ENCODE results near the gene KCNIP2. TPM values are rescaled to one million over a fixed set of nuclear protein-coding genes. Genes with fewer than 3 reads are reported as not detected.
A peak's percentile ranks its signal among the peaks of the same experiment; 100 is the strongest.

The KCNIP2 gene
- total RNA-seq, 2 experiments from 2014 or later, result 1.6 to 2.3 TPM

DNA sequence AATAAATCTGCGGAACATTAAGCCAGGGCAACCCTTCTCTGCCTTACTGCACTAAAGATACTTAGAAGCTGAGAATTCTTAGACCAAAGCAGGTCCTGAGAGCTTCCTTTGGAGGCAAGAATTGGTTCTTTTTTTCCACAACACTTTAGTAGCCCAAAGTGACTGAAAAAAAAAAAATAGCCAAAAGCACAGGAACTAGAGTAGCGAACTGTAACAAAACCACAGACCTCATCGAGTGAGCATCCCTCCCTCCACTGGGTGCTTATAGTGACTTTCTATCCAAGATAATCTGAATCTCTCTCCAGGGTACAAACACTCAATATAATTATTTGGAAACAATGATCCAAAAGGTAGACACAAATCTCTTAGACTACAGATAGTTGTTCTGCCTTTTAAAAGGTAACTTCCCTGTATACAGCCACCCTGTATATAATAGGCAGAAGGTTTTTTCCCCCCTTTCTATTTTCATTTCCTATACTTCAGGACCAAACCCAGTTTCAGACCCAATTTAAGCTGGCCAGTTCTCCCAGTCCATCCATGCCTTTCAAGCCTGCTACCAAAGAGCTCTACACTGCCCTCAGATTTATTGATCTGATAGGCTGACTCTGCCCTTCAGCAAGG is 31.6 kb upstream of the KCNIP2 start:
- Mint-ChIP-seq H3K36me3 (peaks cover 3% of the 10 kb centered on the region), H3K4me3 (no peak overlapping the region), H3K27ac (no peak overlapping the region), H3K27me3 (no peaks in the 10 kb centered on the region), H3K4me1 (peaks cover 20% of the 10 kb centered on the region), H3K9me3 (ENCODE audit: low read depth) (no peaks in the 10 kb centered on the region)
- ATAC-seq (no peak), DNase-seq (no peak)
- CTCF ChIA-PET, result interaction anchor here (0.6 to 1.8 kb wide), 6 partner anchors 9 to 180 kb away, joined by 3 to 6 read pairs (median 3); partner anchors contain the start of gene ARMH3

DNA sequence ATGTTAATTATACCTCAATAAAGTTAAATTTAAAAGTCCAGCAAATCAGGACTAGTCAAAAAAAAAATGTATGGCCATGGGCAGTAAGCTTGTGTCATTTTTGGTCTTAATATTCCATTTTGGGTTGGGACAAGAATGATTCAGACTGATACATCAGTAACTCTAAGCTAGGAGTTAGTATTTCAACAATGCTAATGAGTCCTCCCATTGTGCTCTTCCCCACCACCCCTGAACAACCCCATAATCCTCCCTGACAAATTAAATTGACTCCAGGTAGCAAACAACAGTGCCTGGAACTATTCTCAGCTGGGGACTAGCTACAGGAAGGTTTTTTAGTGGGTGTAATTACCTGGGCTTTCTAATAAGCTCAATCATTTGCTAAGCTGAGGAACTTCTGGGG is 30.7 kb upstream of the KCNIP2 start:
- peaks cover 3% of the 10 kb centered on the region for H3K36me3 Mint-ChIP-seq
- ATAC-seq, result no peak
- H3K4me1 Mint-ChIP-seq, result peaks cover 20% of the 10 kb centered on the region
- H3K9me3 Mint-ChIP-seq (ENCODE audit: low read depth), result no peaks in the 10 kb centered on the region
- no peaks in the 10 kb centered on the region for H3K27me3 Mint-ChIP-seq
- no peak overlapping the region for H3K4me3 Mint-ChIP-seq
- no peak for DNase-seq
- CTCF ChIA-PET, result interaction anchor here (1.0 to 1.8 kb wide), 3 partner anchors 15 to 136 kb away, joined by 3 to 6 read pairs (median 4); no protein-coding TSS in a partner anchor
- H3K27ac Mint-ChIP-seq, result no peak overlapping the region

DNA sequence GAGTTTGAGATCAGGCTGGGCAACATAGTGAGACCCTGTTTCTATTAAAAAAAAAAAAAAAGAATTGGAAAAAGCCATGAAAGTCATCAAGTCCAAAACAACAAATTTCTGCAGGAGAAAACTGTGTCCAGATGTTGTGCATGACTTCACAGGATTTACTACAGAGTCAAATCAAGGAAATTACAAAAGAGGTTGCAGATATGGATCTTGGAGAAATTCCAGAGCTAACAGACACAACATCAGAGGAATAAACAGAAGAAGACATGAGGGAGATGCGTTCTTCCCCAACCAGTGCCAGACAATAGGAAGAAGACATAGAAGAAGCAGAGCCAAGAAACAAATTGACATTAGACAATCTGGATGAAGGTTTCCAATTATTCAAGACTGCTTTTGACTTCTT is 24.3 kb upstream of the KCNIP2 start:
- no peaks in the 10 kb centered on the region for H3K9me3 Mint-ChIP-seq (ENCODE audit: low read depth)
- no peaks in the 10 kb centered on the region for H3K4me1 Mint-ChIP-seq
- no peak for ATAC-seq
- H3K27ac Mint-ChIP-seq, result no peak overlapping the region
- peaks cover 10% of the 10 kb centered on the region for H3K36me3 Mint-ChIP-seq
- no peaks in the 10 kb centered on the region for H3K27me3 Mint-ChIP-seq
- CTCF ChIA-PET, result interaction anchor here (0.7 kb wide), 1 partner anchor 329 kb away, joined by 3 read pairs; no protein-coding TSS in a partner anchor
- DNase-seq, result no peak
- no peak overlapping the region for H3K4me3 Mint-ChIP-seq

DNA sequence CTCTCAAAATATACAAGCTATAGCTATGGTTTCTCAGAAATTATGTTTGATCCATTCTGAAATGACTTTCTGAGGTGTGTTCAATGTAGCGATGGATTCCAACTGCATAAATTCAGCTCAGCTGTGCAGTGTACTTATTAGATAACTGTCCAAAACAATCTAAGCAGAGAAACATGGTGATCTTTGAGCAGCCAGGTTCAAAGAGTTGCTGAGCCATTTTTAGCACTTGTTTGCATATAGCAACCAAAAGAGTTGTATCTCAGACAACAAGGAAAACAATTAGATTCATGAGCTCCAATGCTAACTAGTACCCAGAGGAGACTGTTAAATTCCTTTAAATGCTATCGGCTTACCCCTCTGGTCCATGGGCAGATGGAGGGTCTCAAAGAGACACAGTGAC is 15.9 kb upstream of the KCNIP2 start:
- Mint-ChIP-seq H3K4me3 (no peak overlapping the region), H3K4me1 (peaks cover 24% of the 10 kb centered on the region), H3K9me3 (ENCODE audit: low read depth) (peaks cover 9% of the 10 kb centered on the region), H3K27me3 (no peaks in the 10 kb centered on the region), H3K36me3 (peaks cover 32% of the 10 kb centered on the region), H3K27ac (no peak overlapping the region)
- CTCF ChIA-PET, result interaction anchor here (0.6 to 8.2 kb wide), 6 partner anchors 10 to 151 kb away, joined by 3 to 91 read pairs (median 8); partner anchors contain the start of gene KCNIP2
- ATAC-seq (no peak), DNase-seq (no peak)

DNA sequence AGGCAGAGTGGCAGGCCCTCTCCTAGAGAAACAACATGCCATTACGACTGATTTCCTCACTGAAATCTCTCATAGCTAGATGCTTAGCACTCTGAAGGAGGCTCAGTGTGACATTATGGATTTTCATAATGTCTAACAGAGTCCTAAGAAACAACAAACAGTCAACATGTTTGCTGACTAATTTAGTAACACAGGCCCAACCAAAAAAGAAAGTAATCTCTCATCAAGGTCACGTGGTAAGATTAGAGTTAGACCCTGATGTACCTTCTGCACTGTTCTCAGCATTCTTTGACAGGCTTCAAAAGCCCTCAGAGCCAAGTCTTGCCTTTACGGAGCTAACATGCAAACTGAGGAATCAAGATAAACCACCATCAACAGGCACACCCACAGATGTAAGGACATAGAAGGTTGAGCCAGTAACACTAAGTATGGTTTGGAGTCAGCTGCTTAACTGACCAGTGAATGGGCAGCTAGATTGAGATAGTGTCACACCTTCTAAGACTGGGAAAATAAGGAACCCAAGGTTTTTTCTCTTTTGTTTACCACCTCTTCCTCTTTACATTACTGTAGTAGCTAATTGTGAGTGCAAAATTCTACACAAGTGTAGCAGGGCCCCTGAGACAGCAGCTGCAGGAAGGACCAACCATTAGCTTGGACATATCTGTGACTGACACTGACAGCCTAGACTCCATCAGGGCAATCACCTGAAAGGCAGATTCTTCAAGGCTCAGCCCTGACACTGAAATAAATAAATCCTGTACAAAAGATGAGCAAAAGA is 15.3 kb upstream of the KCNIP2 start:
- CTCF ChIA-PET, result interaction anchor here (0.6 to 8.2 kb wide), 7 partner anchors 9 to 151 kb away, joined by 3 to 91 read pairs (median 9); partner anchors contain the start of gene KCNIP2
- peak overlapping the region; percentile 60 for H3K27ac Mint-ChIP-seq
- H3K36me3 Mint-ChIP-seq, result peaks cover 31% of the 10 kb centered on the region
- no peak overlapping the region for H3K4me3 Mint-ChIP-seq
- peaks cover 24% of the 10 kb centered on the region for H3K4me1 Mint-ChIP-seq
- ATAC-seq, result peak; percentile 93
- H3K27me3 Mint-ChIP-seq, result no peaks in the 10 kb centered on the region
- DNase-seq, result no peak
- peaks cover 9% of the 10 kb centered on the region for H3K9me3 Mint-ChIP-seq (ENCODE audit: low read depth)

DNA sequence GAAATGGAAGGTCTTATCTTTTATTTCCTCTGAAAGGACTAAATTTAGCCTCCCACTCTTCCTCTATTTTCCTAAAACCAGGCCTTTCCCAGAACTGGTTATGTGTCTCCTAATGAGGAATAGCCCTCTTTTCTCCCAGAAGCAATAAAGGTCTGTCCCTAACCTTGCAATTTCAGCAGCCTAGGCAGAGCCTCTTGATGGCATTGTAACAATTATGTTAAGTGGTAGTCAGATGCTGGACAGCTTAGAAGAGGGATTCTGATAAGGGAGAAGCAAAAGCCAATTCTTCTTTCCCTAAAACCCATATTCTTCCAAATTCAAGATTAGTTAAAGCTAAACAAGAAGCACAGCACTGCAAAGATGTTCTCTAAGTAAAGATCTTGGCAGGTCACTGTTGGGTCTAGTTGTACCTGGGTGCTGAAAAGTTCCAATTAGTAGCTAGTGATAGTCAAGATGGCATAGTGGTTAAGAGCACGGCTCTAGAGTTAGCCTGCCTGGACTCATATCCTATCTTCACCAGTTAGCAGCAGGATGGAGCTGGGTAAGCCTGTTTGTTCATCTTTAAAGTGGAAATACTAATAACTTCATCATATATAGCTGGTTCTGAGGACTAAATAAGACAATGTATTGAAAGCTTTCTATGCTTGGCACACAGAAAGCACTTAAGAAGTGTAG is 14.3 kb upstream of the KCNIP2 start:
- Mint-ChIP-seq H3K9me3 (ENCODE audit: low read depth) (peaks cover 9% of the 10 kb centered on the region), H3K4me1 (peaks cover 24% of the 10 kb centered on the region), H3K27ac (no peak overlapping the region), H3K4me3 (no peak overlapping the region), H3K27me3 (no peaks in the 10 kb centered on the region), H3K36me3 (peaks cover 28% of the 10 kb centered on the region)
- DNase-seq, result no peak
- CTCF ChIA-PET, result interaction anchor here (1.3 to 8.2 kb wide), 5 partner anchors 8 to 152 kb away, joined by 6 to 91 read pairs (median 10); partner anchors contain the start of gene KCNIP2
- no peak for ATAC-seq

DNA sequence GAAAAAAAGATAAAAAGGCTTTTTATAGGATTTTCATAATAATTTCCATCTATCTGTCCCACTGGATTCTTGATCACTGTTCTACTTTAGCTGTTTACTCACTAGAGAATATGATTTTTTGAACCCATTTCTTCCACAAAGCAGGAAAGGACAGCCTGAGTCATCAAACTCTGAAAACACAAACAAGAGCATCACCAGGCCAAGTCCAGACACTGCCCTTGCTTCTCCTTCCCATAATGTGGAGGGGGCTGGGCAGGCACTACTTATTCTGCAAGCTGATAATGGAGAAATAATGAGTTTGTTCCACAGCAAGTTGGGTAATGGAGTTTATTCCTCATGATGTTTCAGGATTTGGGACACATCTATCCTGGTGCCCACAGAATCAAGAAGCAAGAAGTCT is 13.0 kb upstream of the KCNIP2 start:
- no peak for DNase-seq
- ATAC-seq, result no peak
- H3K27ac Mint-ChIP-seq, result no peak overlapping the region
- peaks cover 24% of the 10 kb centered on the region for H3K4me1 Mint-ChIP-seq
- H3K36me3 Mint-ChIP-seq, result peaks cover 20% of the 10 kb centered on the region
- CTCF ChIA-PET, result interaction anchor here (1.0 to 8.2 kb wide), 2 partner anchors 15 to 151 kb away, joined by 3 to 91 read pairs; partner anchors contain the start of gene KCNIP2
- no peaks in the 10 kb centered on the region for H3K27me3 Mint-ChIP-seq
- H3K9me3 Mint-ChIP-seq (ENCODE audit: low read depth), result peaks cover 9% of the 10 kb centered on the region
- H3K4me3 Mint-ChIP-seq, result no peak overlapping the region

DNA sequence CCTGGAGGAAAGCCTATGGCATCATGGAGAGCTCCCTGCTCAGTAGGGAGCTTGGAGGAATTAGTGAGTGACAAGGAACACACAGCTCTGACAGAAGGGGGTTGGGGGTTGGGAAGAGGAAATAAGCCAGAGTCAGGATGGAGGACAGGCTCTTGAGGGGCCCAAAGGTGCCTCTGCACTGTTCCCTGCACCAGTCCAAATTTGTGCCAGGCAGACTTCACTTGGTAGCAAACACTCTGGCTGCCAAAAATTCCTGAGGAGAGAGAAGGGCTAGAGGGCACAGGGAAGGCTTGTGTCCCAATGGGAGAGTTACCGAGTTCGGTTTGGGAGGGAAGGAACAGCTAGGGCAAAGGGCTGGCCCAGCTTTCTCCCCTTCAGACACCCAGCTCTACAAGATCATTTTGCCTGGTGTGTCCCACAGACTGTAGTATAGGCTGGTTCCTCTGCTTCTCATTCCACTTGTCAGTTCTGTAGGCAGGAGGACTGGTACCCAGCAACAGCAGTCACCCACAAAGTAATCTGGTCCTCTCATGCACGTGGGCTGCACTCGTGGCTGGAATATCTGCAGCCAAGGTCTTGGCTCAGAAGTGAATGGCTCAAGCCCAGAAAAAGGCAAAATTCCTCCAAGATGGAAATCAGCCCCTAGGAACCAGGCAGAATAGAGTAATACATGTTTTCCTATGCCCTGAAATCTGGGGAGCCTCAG is 8.0 kb upstream of the KCNIP2 start:
- H3K4me1 Mint-ChIP-seq, result peaks cover 3% of the 10 kb centered on the region
- H3K4me3 Mint-ChIP-seq, result no peak overlapping the region
- no peak for DNase-seq
- H3K27me3 Mint-ChIP-seq, result no peaks in the 10 kb centered on the region
- ATAC-seq, result no peak
- H3K27ac Mint-ChIP-seq, result no peak overlapping the region
- no peaks in the 10 kb centered on the region for H3K36me3 Mint-ChIP-seq
- H3K9me3 Mint-ChIP-seq (ENCODE audit: low read depth), result no peaks in the 10 kb centered on the region
- CTCF ChIA-PET, result interaction anchor here (1.2 to 3.7 kb wide), 3 partner anchors 10 to 15 kb away, joined by 5 to 26 read pairs (median 13); no protein-coding TSS in a partner anchor

DNA sequence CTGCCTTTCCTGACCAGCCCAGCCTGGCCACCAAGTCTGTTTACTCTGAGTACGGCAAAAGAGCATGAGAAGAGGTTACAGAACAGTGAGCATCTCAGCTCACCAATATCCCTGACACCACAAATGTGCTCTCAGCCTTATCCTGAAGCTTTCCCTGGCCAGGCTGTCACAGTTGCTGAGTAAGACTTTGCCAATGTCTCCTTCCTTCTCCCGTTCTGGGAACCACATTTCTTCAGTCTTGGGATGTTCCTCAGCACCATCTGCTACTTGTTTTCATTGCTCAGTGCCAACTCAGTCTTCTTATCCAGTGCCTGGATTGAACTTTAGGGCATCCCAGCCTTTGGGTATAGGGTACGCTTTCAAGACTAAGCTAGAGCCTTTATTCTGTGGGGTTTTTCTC is 7.1 kb upstream of the KCNIP2 start:
- no peaks in the 10 kb centered on the region for H3K27me3 Mint-ChIP-seq
- H3K4me1 Mint-ChIP-seq, result peaks cover 3% of the 10 kb centered on the region
- no peak overlapping the region for H3K27ac Mint-ChIP-seq
- ATAC-seq (no peak), DNase-seq (no peak)
- CTCF ChIA-PET, result interaction anchor here (3.2 to 3.7 kb wide), 2 partner anchors 10 to 15 kb away, joined by 12 to 26 read pairs; no protein-coding TSS in a partner anchor
- H3K4me3 Mint-ChIP-seq, result no peak overlapping the region
- no peaks in the 10 kb centered on the region for H3K9me3 Mint-ChIP-seq (ENCODE audit: low read depth)
- no peaks in the 10 kb centered on the region for H3K36me3 Mint-ChIP-seq

DNA sequence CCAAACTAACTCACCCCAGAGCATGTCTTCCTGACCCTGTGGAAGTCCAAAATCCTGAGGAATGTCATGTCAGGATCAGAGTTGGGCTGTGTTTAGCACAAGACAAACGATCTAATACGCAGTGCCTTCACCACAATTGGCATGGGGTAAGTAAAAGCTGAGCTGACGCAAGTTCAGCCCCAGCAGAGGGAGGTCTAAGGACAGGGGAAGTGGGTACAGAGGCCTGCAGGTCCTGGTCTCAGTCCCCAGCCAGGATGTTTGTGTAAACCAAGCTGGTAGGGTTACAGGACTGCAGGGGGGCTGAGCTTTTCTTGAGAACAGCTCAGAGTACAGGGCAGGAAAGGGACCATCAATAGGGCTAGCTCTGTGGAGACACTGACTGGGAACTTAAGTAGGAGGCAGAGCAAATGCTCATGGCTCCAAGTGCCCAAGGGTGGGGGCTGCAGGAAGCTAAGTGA is 5.3 kb upstream of the KCNIP2 start:
- Mint-ChIP-seq H3K36me3 (no peaks in the 10 kb centered on the region), H3K27ac (no peak overlapping the region), H3K9me3 (ENCODE audit: low read depth) (no peaks in the 10 kb centered on the region), H3K27me3 (peaks cover 4% of the 10 kb centered on the region), H3K4me1 (peaks cover 9% of the 10 kb centered on the region), H3K4me3 (no peak overlapping the region)
- no peak for ATAC-seq
- CTCF ChIA-PET, result interaction anchor here (0.8 to 3.7 kb wide), 7 partner anchors 8 to 224 kb away, joined by 3 to 26 read pairs (median 6); no protein-coding TSS in a partner anchor
- DNase-seq, result no peak

DNA sequence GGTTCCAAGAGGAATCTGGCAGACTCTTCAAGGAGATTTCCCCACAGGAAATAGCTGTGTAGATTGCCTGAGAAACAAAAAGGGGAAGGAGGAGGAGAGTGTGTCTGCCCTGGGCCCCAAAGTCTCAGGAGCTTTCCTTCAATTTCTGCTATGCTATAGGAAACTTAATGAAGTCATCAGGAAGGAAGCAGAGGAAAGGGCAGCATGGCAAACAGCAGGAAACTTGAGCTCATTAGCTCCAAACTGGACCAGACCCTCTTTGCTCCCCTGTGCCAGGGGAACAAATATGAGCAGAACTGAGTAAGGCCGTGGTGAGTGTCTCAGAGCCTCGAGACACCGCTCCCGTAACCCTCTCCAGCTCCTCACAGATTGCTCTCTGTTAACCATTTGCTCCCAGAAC is 4.8 kb upstream of the KCNIP2 start:
- DNase-seq, result no peak
- peaks cover 11% of the 10 kb centered on the region for H3K4me1 Mint-ChIP-seq
- CTCF ChIA-PET, result interaction anchor here (0.8 to 3.7 kb wide), 7 partner anchors 7 to 224 kb away, joined by 3 to 26 read pairs (median 6); no protein-coding TSS in a partner anchor
- H3K9me3 Mint-ChIP-seq (ENCODE audit: low read depth), result no peaks in the 10 kb centered on the region
- no peak overlapping the region for H3K27ac Mint-ChIP-seq
- H3K27me3 Mint-ChIP-seq, result peaks cover 4% of the 10 kb centered on the region
- no peaks in the 10 kb centered on the region for H3K36me3 Mint-ChIP-seq
- ATAC-seq, result no peak
- no peak overlapping the region for H3K4me3 Mint-ChIP-seq

DNA sequence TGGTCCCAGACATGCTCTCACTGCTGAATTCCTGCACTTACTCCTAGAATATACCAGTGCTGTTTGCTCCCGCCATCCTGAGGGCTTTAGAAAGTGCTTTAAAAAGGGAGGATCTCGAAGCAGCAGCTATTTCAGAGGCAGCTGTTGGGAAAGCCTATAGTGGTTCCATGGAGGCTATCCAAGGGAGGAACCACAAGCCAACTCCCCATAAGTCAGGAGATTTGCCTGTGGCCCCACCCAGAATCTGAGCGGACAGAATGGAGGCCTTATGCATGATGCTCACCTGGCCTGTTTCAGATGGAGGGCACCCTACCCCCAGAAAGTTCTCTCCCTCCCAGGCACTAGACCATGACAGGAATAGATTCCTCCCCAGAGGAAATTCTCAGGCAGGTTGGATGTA is 2.3 kb upstream of the KCNIP2 start:
- no peak overlapping the region for H3K4me3 Mint-ChIP-seq
- H3K9me3 Mint-ChIP-seq (ENCODE audit: low read depth), result no peaks in the 10 kb centered on the region
- H3K4me1 Mint-ChIP-seq, result peaks cover 24% of the 10 kb centered on the region
- no peaks in the 10 kb centered on the region for H3K36me3 Mint-ChIP-seq
- CTCF ChIA-PET, result interaction anchor here (1.3 to 1.8 kb wide), 3 partner anchors 10 to 227 kb away, joined by 4 to 14 read pairs (median 7); no protein-coding TSS in a partner anchor
- no peak for DNase-seq
- no peak for ATAC-seq
- no peak overlapping the region for H3K27ac Mint-ChIP-seq
- peaks cover 12% of the 10 kb centered on the region for H3K27me3 Mint-ChIP-seq

All from activated CD8-positive, alpha-beta memory T cell treated with anti-CD3 and anti-CD28 coated beads, Interleukin-2, amount 10 ng/mL, durations not matched to agents 7 days and 5 days (primary cell).